ENCODE results near the gene SPEM3. TPM values are rescaled to one million over a fixed set of nuclear protein-coding genes. Genes with fewer than 3 reads are reported as not detected.
A peak's percentile ranks its signal among the peaks of the same experiment; 100 is the strongest.

The SPEM3 gene
- total RNA-seq, 1 experiment from 2014 or later, result not detected

- no peak for TF ChIP-seq CTCF (IDR thresholded peaks at IDR 0.05; ENCODE audit: unreplicated experiment)
- Mint-ChIP-seq H3K36me3 (ENCODE audit: insufficient read depth, unreplicated experiment) (no peaks in the 10 kb centered on the region), H3K9me3 (ENCODE audit: unreplicated experiment) (no peaks in the 10 kb centered on the region), H3K4me1 (ENCODE audit: insufficient read depth, unreplicated experiment) (no peaks in the 10 kb centered on the region), H3K27ac (ENCODE audit: low read depth, unreplicated experiment) (no peak overlapping the region), H3K4me3 (ENCODE audit: unreplicated experiment) (no peak overlapping the region), H3K27me3 (ENCODE audit: insufficient read depth, unreplicated experiment) (no peaks in the 10 kb centered on the region)
- intact Hi-C loops (cut with micrococcal nuclease), result loop anchor here (10.0 kb wide), 1 partner anchor 254 kb away; the partner anchor contains the start of genes TP53 and WRAP53
- no TSS peak for BruUV-seq (replicated peaks)
- no peak for DNase-seq (ENCODE audit: unreplicated experiment)
- POLR2A ChIA-PET, result interaction anchor here (1.6 to 2.4 kb wide), 3 partner anchors 27 to 52 kb away, joined by 6 to 9 read pairs (median 9); partner anchors contain the start of genes POLR2A, TMEM256 and ZBTB4
- CTCF ChIA-PET, result interaction anchor here (0.6 to 1.4 kb wide), 2 partner anchors 27 to 28 kb away, joined by 3 read pairs; partner anchors contain the start of gene TMEM256
Measured at GRCh38 chr17:7431231-7431630, 2.6 kb downstream of the SPEM3 start.

DNA sequence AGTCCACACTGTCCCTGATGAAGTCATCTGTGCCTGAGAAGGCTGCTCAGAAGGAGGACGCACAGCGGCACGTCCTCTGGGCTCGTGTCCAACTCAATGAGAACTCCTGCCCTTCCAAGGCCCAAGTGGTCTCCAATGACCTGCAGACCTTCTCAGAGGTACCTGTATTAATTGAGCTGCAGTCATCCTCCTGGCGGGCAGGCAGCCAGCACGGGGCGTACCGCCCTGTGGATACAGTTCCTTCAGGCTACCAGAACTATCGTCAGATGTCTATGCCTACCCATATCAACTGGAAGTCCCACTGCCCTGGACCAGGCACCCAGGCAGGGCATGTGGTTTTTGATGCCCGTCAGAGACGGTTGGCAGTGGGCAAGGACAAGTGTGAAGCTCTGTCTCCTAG lies 3.6 kb downstream of the SPEM3 start:
- Mint-ChIP-seq H3K36me3 (ENCODE audit: insufficient read depth, unreplicated experiment) (no peaks in the 10 kb centered on the region), H3K27me3 (ENCODE audit: insufficient read depth, unreplicated experiment) (no peaks in the 10 kb centered on the region), H3K4me1 (ENCODE audit: insufficient read depth, unreplicated experiment) (peaks cover 6% of the 10 kb centered on the region), H3K27ac (ENCODE audit: low read depth, unreplicated experiment) (no peak overlapping the region), H3K9me3 (ENCODE audit: unreplicated experiment) (no peaks in the 10 kb centered on the region), H3K4me3 (ENCODE audit: unreplicated experiment) (no peak overlapping the region)
- TF ChIP-seq CTCF (IDR thresholded peaks at IDR 0.05; ENCODE audit: unreplicated experiment), result no peak
- no peak for DNase-seq (ENCODE audit: unreplicated experiment)
- POLR2A ChIA-PET, result interaction anchor here (1.6 to 2.4 kb wide), 3 partner anchors 28 to 51 kb away, joined by 6 to 9 read pairs (median 9); partner anchors contain the start of genes POLR2A, TMEM256 and ZBTB4
- no TSS peak for BruUV-seq (replicated peaks)
- intact Hi-C loops (cut with micrococcal nuclease), result loop anchor here (10.0 kb wide), 1 partner anchor 253 kb away; the partner anchor contains the start of genes TP53 and WRAP53
- CTCF ChIA-PET, result interaction anchor here (0.6 to 1.4 kb wide), 3 partner anchors 28 to 183 kb away, joined by 3 to 4 read pairs (median 4); partner anchors contain the start of gene TMEM256

DNA sequence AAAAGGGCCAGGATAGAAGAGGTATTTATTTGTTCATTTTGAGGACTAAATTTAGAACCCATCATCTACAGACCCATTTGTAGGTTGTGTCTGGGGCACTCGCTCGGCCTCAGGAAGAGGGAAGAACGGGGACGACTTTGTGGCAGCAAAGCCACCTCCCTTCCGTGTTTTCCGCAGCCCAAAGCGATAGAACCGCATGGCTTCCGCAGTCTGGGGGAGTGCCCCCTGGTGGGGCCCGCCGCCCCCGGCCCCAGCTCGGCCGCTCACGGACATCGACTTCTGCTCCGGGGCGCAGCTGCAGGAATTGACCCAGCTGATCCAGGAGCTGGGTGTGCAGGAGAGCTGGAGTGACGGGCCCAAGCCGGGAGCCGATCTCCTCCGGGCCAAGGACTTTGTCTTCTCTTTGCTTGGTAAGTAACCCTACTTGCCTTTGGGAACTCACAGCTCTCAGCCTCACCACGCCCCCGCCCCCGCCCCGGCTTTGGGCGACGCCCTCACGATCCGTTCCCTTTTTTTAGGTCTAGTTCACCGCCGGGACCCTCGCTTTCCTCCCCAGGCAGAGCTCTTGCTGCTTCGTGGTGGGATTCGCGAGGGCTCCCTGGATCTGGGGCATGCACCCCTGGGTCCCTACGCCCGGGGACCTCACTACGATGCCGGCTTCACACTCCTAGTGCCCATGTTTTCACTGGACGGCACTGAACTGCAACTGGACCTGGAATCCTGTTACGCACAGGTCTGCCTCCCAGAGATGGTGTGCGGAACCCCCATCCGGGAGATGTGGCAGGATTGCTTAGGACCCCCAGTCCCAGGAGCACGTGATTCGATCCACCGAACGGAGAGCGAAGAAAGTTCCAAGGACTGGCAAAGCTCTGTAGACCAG lies 7.3 kb downstream of the SPEM3 start:
- TF ChIP-seq CTCF (IDR thresholded peaks at IDR 0.05; ENCODE audit: unreplicated experiment), result peak; percentile 23
- Mint-ChIP-seq H3K4me1 (ENCODE audit: insufficient read depth, unreplicated experiment) (peaks cover 12% of the 10 kb centered on the region), H3K4me3 (ENCODE audit: unreplicated experiment) (peak overlapping the region; percentile 81), H3K27me3 (ENCODE audit: insufficient read depth, unreplicated experiment) (no peaks in the 10 kb centered on the region), H3K27ac (ENCODE audit: low read depth, unreplicated experiment) (peak overlapping the region; percentile 92), H3K36me3 (ENCODE audit: insufficient read depth, unreplicated experiment) (no peaks in the 10 kb centered on the region), H3K9me3 (ENCODE audit: unreplicated experiment) (no peaks in the 10 kb centered on the region)
- ChIA-PET CTCF (interaction anchor here (0.6 to 3.8 kb wide), 29 partner anchors 11 to 281 kb away, joined by 3 to 57 read pairs (median 5); partner anchors contain the start of genes KCTD11, PLSCR3, SENP3 and SPEM2), POLR2A (interaction anchor here (0.7 to 8.9 kb wide), 27 partner anchors 8 to 1175 kb away, joined by 3 to 115 read pairs (median 8); partner anchors contain the start of genes GPS2, KCTD11, MPDU1 and NAA38)
- peak; percentile 67 for DNase-seq (ENCODE audit: unreplicated experiment)
- BruUV-seq (replicated peaks), result TSS peak; percentile 62
- intact Hi-C loops (cut with micrococcal nuclease), result loop anchor here (1.0 to 10.0 kb wide), 8 partner anchors 15 to 389 kb away; partner anchors contain the start of genes PLSCR3, POLR2A, TMEM256 and TP53
